WI38 (cell line): ENCODE results near the gene LDHD.

Experiments used
- H3K4me3 ChIP-seq: 2 replicates; pipeline ENCODE4 v1.5.1; 2011; ENCODE audit warnings: low read depth, mild to moderate bottlenecking, control low read depth, low read length
- CTCF ChIP-seq: IDR thresholded peaks from 2 replicates; pipeline ENCODE4 v1.5.1; 2012; ENCODE audit warnings: low read depth, mild to moderate bottlenecking, control low read depth, low read length

LDHD gene

GRCh38 chr16:75114946-75115825, 1.4 kb downstream of the LDHD start:
- H3K4me3 ChIP-seq = no peak overlapping the region
- no peak for TF ChIP-seq CTCF

GRCh38 chr16:75114179-75114945, 2.2 kb downstream of the LDHD start:
- no peak overlapping the region for H3K4me3 ChIP-seq
- TF ChIP-seq CTCF = no peak

GRCh38 chr16:75113541-75114121, 2.9 kb downstream of the LDHD start:
- H3K4me3 ChIP-seq = no peak overlapping the region
- no peak for TF ChIP-seq CTCF

- H3K4me3 ChIP-seq = no peak overlapping the region
- TF ChIP-seq CTCF = no peak
Measured at GRCh38 chr16:75112734-75113491, 3.7 kb downstream of the LDHD start.

- TF ChIP-seq CTCF = no peak
- no peak overlapping the region for H3K4me3 ChIP-seq
Measured at GRCh38 chr16:75111961-75112733, 4.4 kb downstream of the LDHD start.

GRCh38 chr16:75111514-75111940, 5.1 kb downstream of the LDHD start:
- H3K4me3 ChIP-seq = no peak overlapping the region
- TF ChIP-seq CTCF = no peak
